ENCODE measurements around the gene THAP3. TPM values are rescaled to one million over a fixed set of nuclear protein-coding genes. Genes with fewer than 3 reads are reported as not detected.

THAP3 gene
- polyA plus RNA-seq, 1 donor from 2014 or later = 51.5 TPM

- H3K79me2 ChIP-seq (replicated peaks; ENCODE audit: insufficient read depth, low read length) = no peaks in the 10 kb centered on the region
- H3K36me3 ChIP-seq (ENCODE audit: insufficient read depth, low read length) = no peaks in the 10 kb centered on the region
- TF ChIP-seq POLR2AphosphoS5 (IDR thresholded peaks at IDR 0.05) (no peak), REST (IDR thresholded peaks at IDR 0.05; ENCODE audit: borderline replicate concordance) (no peak), TAF1 (IDR thresholded peaks at IDR 0.05; ENCODE audit: low read depth) (no peak), RAD21 (conservative IDR thresholded peaks at IDR 0.05) (no peak), CTCF (IDR thresholded peaks at IDR 0.05; ENCODE audit: poor library complexity, severe bottlenecking) (no peak), EZH2 (IDR thresholded peaks at IDR 0.05; ENCODE audit: borderline replicate concordance, insufficient read depth, low read length, poor library complexity, severe bottlenecking) (no peak), SMC3 (conservative IDR thresholded peaks at IDR 0.05; ENCODE audit: poor library complexity) (no peak), EP300 (conservative IDR thresholded peaks at IDR 0.05; ENCODE audit: poor library complexity, severe bottlenecking) (no peak), MXI1 (conservative IDR thresholded peaks at IDR 0.05; ENCODE audit: poor library complexity, severe bottlenecking) (no peak)
- no peaks in the 10 kb centered on the region for H3K9me3 ChIP-seq (ENCODE audit: low read length)
- H3K27ac ChIP-seq (ENCODE audit: low read length) = no peak overlapping the region
- no peak overlapping the region for H3K4me2 ChIP-seq (ENCODE audit: low read length)
- no peak overlapping the region for H2AFZ ChIP-seq (ENCODE audit: low read depth, low read length)
- no peak overlapping the region for H3K4me3 ChIP-seq (ENCODE audit: low read length)
- H3F3A ChIP-seq (ENCODE audit: insufficient read depth, low read length, poor library complexity, severe bottlenecking) = no peaks in the 10 kb centered on the region
- H3K9me2 ChIP-seq (ENCODE audit: insufficient read depth, low read length) = no peaks in the 10 kb centered on the region
- H3K9ac ChIP-seq (ENCODE audit: low read length) = no peak overlapping the region
- no peaks in the 10 kb centered on the region for H4K20me1 ChIP-seq (ENCODE audit: insufficient read depth)
- H3K27me3 ChIP-seq (ENCODE audit: insufficient read depth, low read depth, low read length) = no peaks in the 10 kb centered on the region
Observed at GRCh38 chr1:6652986-6653385, 28.3 kb downstream of the THAP3 start.

- Histone ChIP-seq H3K9me2 (ENCODE audit: insufficient read depth, low read length) (no peaks in the 10 kb centered on the region), H3K79me2 (replicated peaks; ENCODE audit: insufficient read depth, low read length) (no peaks in the 10 kb centered on the region), H3K27me3 (ENCODE audit: insufficient read depth, low read depth, low read length) (no peaks in the 10 kb centered on the region), H3K9me3 (ENCODE audit: low read length) (no peaks in the 10 kb centered on the region), H2AFZ (ENCODE audit: low read depth, low read length) (no peak overlapping the region), H4K20me1 (ENCODE audit: insufficient read depth) (no peaks in the 10 kb centered on the region), H3K9ac (ENCODE audit: low read length) (no peak overlapping the region), H3K4me3 (ENCODE audit: low read length) (no peak overlapping the region), H3F3A (ENCODE audit: insufficient read depth, low read length, poor library complexity, severe bottlenecking) (no peaks in the 10 kb centered on the region), H3K4me2 (ENCODE audit: low read length) (no peak overlapping the region), H3K27ac (ENCODE audit: low read length) (no peak overlapping the region), H3K36me3 (ENCODE audit: insufficient read depth, low read length) (no peaks in the 10 kb centered on the region)
- TF ChIP-seq MXI1 (conservative IDR thresholded peaks at IDR 0.05; ENCODE audit: poor library complexity, severe bottlenecking) (no peak), SMC3 (conservative IDR thresholded peaks at IDR 0.05; ENCODE audit: poor library complexity) (no peak), POLR2AphosphoS5 (IDR thresholded peaks at IDR 0.05) (no peak), EZH2 (IDR thresholded peaks at IDR 0.05; ENCODE audit: borderline replicate concordance, insufficient read depth, low read length, poor library complexity, severe bottlenecking) (no peak), EP300 (conservative IDR thresholded peaks at IDR 0.05; ENCODE audit: poor library complexity, severe bottlenecking) (no peak), REST (IDR thresholded peaks at IDR 0.05; ENCODE audit: borderline replicate concordance) (no peak), RAD21 (conservative IDR thresholded peaks at IDR 0.05) (no peak), CTCF (IDR thresholded peaks at IDR 0.05; ENCODE audit: poor library complexity, severe bottlenecking) (no peak), TAF1 (IDR thresholded peaks at IDR 0.05; ENCODE audit: low read depth) (no peak)
Observed at GRCh38 chr1:6653436-6654290, 29.0 kb downstream of the THAP3 start.
